LNCaP clone FGC (cell line): Measurements from ENCODE around the gene EIF2S2.
A peak's percentile ranks its signal among the peaks of the same experiment; 100 is the strongest.
"Not testable (repeated sequence)": the region's sequence is repeated elsewhere in the genome, so short reads cannot be mapped to it uniquely, and the experiment has no call there.

ENCODE experiments used
- DNase-seq: peaks from one replicate; pipeline ENCODE4 v3.0.0-alpha.2; 2011; ENCODE audit warnings: low read depth
- H3K4me3 ChIP-seq: 2 replicates; pipeline ENCODE4 v1.5.1; 2011; ENCODE audit warnings: mild to moderate bottlenecking, low read depth, low read length, control low read depth
- TF ChIP-seq, protein P1 (sequence below): IDR thresholded peaks from 2 replicates; pipeline ENCODE4 v1.5.1; 2012; ENCODE audit warnings: mild to moderate bottlenecking; ENCODE audit not compliant: control insufficient read depth, insufficient read depth; ENCODE audit errors: extremely low read depth

The EIF2S2 gene, protein sequence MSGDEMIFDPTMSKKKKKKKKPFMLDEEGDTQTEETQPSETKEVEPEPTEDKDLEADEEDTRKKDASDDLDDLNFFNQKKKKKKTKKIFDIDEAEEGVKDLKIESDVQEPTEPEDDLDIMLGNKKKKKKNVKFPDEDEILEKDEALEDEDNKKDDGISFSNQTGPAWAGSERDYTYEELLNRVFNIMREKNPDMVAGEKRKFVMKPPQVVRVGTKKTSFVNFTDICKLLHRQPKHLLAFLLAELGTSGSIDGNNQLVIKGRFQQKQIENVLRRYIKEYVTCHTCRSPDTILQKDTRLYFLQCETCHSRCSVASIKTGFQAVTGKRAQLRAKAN

DNA sequence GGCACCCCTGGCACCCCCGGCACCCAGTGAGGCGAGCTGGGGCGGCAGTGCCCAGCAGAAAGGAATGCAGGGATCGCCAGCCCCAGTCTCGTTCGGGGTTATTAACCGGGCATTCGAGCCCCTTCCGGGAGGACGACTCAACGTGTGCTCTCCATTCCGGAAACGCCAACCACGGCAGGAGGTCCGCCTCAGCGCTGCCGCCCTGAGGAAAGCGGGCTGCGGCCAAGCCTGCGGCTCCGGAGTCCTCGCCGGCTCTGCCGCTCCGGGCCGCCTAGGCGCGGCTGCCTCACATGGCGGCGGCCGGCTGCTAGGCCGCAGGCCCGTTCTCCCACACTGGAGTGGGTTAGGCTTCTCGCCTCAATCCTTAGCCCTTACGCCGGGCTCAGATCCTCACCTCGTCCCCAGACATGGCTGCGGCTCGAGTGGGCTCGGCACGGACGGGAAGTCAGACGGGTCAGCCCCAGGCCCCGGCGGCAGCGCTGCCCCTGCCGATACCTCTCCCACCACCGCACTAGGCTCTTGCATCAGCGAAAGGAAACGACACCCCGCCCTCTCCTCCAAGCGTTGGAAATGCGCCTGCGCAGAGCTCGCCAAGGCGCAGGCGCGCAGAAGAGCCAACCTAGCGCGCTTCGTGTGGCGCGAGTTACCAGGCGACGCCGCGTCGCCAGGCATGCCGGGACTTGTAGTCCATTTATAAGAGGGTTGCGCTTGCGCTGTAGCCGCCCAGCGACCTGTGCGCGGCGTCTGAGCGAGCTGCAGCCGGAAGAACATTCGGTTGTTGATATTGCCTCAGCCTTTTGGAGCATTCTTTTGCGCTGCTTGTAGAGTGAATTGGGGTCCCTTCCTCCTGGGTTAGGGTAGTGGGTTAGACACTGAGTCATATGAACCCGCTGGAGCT lies at the start of gene EIF2S2:
EIF2S2 (minus strand) TSS at position 542 of the 898 bp plus-strand sequence; CDS start at position 409, 133 bp downstream.
- peak; percentile 96 for DNase-seq
- H3K4me3 ChIP-seq = peak within 1 kb of the TSS; percentile 95
- TF ChIP-seq, protein P1, sequence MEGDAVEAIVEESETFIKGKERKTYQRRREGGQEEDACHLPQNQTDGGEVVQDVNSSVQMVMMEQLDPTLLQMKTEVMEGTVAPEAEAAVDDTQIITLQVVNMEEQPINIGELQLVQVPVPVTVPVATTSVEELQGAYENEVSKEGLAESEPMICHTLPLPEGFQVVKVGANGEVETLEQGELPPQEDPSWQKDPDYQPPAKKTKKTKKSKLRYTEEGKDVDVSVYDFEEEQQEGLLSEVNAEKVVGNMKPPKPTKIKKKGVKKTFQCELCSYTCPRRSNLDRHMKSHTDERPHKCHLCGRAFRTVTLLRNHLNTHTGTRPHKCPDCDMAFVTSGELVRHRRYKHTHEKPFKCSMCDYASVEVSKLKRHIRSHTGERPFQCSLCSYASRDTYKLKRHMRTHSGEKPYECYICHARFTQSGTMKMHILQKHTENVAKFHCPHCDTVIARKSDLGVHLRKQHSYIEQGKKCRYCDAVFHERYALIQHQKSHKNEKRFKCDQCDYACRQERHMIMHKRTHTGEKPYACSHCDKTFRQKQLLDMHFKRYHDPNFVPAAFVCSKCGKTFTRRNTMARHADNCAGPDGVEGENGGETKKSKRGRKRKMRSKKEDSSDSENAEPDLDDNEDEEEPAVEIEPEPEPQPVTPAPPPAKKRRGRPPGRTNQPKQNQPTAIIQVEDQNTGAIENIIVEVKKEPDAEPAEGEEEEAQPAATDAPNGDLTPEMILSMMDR = no peak

GRCh38 chr20:34157697-34158096 lies 45.7 kb upstream of the EIF2S2 start:
- not testable (repeated sequence) for H3K4me3 ChIP-seq, DNase-seq

DNA sequence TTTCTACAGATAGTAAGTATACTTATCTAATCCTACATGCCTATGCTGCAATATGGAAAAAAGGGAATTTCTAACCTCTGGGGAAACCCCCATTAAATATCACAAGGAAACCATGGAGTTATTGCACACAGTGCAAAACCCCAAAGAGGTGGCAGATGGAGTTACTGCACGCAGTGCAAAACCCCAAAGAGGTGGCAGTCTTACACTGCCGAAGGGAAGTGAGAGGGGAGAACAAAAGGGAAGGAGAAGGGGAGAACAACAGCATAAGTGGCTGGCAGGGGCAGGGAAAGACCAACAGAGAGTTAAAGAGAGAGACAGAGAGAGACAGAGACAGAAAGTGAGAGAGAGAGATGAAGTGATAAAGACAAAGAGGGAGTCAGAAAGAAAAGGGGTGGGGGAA lies 43.8 kb upstream of the EIF2S2 start:
- TF ChIP-seq, protein P1 = no peak
- no peak for DNase-seq
- H3K4me3 ChIP-seq = no peak overlapping the region

- H3K4me3 ChIP-seq = not testable (repeated sequence)
These were observed 41.1 kb upstream of the EIF2S2 start for GRCh38 chr20:34153169-34153568.

DNA sequence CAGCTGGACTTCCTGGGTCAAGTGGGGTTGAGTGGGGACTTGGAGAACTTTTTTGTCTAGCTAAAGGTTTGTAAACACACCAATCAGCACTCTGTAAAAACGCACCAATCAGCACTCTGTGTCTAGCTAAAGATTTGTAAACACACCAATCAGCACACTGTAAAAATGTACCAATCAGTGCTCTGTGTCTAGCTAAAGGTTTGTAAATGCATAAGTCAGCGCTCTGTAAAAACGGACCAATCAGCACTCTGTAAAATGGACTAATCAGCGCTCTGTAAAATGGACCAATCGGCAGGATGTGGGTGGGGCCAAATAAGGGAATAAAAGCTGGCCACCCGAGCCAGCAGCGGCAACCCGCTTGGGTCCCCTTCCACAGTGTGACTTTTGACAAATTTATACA lies 40.0 kb upstream of the EIF2S2 start:
- H3K4me3 ChIP-seq = not testable (repeated sequence)

More at GRCh38 chr20:34153169-34153568, 41.1 kb upstream of the EIF2S2 start:
- not testable (repeated sequence) for DNase-seq

DNA sequence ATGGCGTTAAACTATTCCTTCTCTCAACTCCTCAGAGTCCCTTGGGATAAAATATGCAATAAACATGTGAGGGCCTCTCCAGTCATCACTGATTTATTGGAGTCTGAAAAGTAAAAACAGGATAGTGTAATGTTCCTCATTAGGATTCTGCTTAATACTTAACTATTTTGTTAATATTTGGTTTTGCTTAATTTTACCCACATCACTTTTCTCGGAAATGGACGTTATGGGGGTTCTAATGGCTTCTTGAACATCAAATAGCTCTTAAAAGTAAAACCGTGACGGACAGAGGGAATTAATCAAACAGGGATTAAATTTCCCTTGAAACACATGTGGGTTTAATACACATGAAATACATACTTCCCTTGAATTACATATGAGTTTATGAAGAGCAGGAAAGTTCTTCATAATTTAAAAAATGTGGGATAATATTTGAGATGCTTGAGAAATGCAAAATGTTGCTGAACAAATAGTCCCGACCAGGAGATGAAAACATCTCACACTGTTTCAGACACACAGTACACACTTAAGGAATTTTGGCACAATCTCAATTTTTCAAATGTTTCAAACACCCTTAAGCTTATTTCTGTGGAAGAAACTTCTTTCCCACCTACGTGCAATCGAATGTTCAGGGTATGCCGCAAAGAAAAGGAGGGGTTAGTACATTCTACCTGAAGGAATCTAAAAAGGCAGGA lies 38.4 kb upstream of the EIF2S2 start:
- TF ChIP-seq, protein P1 = no peak
- DNase-seq = no peak

More for the DNA sequence above, 40.0 kb upstream of the EIF2S2 start:
- not testable (repeated sequence) for DNase-seq

GRCh38 chr20:34145280-34145819 lies 33.3 kb upstream of the EIF2S2 start:
- no peak for DNase-seq
- TF ChIP-seq, protein P1 = no peak
- no peak overlapping the region for H3K4me3 ChIP-seq

More for the DNA sequence above, 38.4 kb upstream of the EIF2S2 start:
- no peak overlapping the region for H3K4me3 ChIP-seq

DNA sequence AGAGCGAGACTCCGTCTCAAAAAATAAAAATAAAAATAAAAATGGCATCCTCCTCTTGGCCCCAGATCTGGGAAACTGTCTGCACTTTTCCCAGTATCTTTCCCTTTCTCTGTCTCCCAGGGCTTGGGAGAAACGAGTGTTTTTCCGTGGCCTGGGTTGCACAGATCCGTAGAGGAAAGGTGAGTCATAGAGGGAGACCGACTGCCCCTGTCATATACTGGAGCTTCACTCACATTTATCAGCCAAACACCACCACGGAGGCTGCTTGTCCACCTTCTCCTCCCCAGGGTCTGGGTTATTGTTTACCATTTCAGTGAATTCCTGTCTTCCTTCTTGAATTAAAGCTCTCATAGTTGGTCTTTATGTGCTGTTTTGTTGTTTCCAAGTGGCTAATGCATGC lies 31.9 kb upstream of the EIF2S2 start:
- TF ChIP-seq, protein P1 = no peak
- no peak overlapping the region for H3K4me3 ChIP-seq
- DNase-seq = no peak
